ENCODE data around the gene CEP131.
"Not testable (repeated sequence)": the region's sequence is repeated elsewhere in the genome, so short reads cannot be mapped to it uniquely, and the experiment has no call there.

CEP131 gene

DNA sequence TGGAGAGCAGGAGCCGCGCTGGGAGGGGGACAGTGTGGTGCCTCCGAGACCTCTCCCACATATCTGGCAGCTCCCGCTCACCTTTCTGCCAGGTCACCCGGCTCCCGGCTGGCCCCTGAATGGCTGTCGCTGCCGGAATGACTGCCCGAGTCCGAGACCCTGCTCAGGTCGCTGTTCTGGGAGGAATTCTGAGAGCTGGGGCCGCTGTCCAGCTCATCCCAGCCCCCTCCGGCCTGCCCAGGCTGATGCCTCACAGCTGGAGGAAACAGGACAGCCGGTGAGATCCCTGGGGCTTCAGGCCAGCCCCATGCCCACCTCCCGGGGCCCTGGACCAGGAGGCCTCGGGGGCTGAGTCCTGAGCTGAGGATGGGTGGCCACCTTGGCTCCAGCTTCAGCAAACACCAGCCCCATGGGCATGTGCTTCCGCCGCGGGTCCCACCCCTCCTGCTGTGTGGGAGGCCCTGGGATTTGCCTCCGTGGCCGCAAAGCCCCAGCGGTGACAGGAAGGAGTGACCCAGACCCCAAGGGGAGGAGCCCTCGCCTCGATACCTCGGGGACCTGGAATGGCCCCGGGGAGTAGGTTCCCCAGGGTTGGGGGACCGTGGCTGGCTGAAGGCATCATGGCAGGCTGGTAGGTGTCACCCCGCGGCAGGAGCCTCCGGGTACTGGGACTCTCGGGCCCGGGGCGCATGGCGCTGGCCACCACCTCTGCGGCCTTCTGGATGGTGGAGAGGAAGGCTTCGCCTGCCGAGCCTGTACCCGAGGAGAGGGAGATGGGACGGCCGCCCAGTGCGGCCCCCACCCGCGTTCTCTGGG is 9.2 kb upstream of the CEP131 start:
- no peak for DNase-seq (ENCODE audit: extremely low spot score)
- CTCF ChIA-PET = interaction anchor here (1.6 kb wide), 1 partner anchor 89 kb away, joined by 5 read pairs; no protein-coding TSS in a partner anchor
- no peak for TF ChIP-seq NFRKB (IDR thresholded peaks at IDR 0.05)
- TF ChIP-seq SUZ12 (IDR thresholded peaks at IDR 0.05) = no peak
- TF ChIP-seq L3MBTL2 (conservative IDR thresholded peaks at IDR 0.05) = no peak
- TF ChIP-seq, protein P1, sequence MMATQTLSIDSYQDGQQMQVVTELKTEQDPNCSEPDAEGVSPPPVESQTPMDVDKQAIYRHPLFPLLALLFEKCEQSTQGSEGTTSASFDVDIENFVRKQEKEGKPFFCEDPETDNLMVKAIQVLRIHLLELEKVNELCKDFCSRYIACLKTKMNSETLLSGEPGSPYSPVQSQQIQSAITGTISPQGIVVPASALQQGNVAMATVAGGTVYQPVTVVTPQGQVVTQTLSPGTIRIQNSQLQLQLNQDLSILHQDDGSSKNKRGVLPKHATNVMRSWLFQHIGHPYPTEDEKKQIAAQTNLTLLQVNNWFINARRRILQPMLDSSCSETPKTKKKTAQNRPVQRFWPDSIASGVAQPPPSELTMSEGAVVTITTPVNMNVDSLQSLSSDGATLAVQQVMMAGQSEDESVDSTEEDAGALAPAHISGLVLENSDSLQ (IDR thresholded peaks at IDR 0.05) = no peak
- TF ChIP-seq ARNT (IDR thresholded peaks at IDR 0.05) = no peak
- no peak for TF ChIP-seq FOXK2 (IDR thresholded peaks at IDR 0.05)
- TF ChIP-seq FOXM1 (IDR thresholded peaks at IDR 0.05; ENCODE audit: borderline replicate concordance) = no peak
- TF ChIP-seq ELF4 (IDR thresholded peaks at IDR 0.05) = no peak
- TF ChIP-seq ZNF384 (IDR thresholded peaks at IDR 0.05) = no peak
- TF ChIP-seq LEF1 (IDR thresholded peaks at IDR 0.05; ENCODE audit: borderline replicate concordance) = no peak
- no peak for TF ChIP-seq TARDBP (IDR thresholded peaks at IDR 0.05)
- POLR2A ChIA-PET = interaction anchor here (3.4 kb wide), 1 partner anchor 9 kb away, joined by 13 read pairs; the partner anchor contains the start of gene CEP131

DNA sequence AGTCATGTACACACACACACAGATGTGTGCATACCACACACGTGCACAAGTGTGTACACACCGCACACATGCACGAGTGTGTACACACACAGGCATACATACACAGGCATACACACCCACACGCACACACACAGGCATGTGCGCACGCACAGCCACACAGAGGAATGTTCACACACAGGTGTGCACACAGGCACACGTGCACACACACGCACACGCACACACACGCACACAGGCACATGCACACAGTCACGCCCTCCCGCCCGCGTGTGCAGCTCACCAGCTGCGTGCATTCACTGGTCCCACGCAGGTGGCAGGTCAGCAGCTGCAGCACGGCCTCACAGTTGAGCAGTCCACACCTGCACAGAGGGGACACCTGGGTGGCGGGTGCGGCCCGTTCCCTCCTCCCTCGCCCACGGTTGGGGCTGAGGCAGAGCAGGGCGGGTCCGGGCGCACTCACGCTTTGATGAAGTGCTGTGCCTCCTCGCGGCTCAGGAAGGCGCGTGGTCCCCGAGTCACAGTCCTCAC is 8.4 kb upstream of the CEP131 start:
- TF ChIP-seq L3MBTL2 (conservative IDR thresholded peaks at IDR 0.05) (no peak), TARDBP (IDR thresholded peaks at IDR 0.05) (no peak; the same call in 1 of the 2 replicates)
- no peak for DNase-seq (ENCODE audit: extremely low spot score)
- CTCF ChIA-PET = interaction anchor here (1.2 to 1.6 kb wide), 3 partner anchors 8 to 89 kb away, joined by 3 to 5 read pairs (median 4); partner anchors contain the start of genes NDUFAF8 and TEPSIN
- POLR2A ChIA-PET = interaction anchor here (2.0 kb wide), 1 partner anchor 8 kb away, joined by 11 read pairs; the partner anchor contains the start of genes NDUFAF8 and TEPSIN

DNA sequence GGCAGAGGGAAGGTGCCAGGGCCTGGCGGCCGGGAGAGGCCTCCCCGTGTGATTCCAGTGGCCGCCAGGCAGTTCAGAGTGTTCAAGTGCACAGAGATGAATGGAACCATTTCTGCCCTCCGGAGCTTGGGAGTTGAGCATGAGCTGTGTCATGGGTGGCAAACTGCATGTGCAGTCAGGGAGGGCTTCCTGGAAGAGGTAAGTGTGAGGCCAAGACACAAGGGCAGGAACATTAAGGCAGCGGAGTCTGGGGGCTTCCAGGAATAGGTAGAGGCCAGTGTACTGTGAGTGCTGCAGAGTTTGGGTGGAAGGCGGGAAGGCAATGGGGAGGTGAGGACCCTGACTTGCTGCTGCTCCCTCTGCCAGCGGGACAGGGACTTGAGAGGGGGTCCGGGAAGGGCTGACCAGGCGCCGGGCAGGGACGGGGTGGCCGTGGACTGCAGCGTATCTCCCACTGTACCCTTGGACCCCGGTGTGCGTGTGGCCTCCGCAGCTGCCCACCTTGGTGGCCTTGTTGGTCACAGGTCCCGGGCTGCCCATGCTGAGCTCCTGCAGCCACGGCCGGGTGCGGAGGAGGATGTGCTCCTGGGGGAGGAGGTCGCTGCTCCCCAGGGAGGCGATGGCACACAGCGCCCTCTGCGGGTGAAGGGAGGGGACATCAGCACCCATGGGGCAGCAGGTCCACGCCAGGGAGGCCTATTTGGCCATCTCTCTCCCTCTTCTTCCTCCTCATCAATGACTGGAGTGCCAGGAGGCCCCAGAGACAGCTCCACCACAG is 7.5 kb upstream of the CEP131 start:
- ChIA-PET CTCF (interaction anchor here (0.6 to 1.4 kb wide), 3 partner anchors 9 to 88 kb away, joined by 3 to 4 read pairs (median 3); partner anchors contain the start of genes NDUFAF8 and TEPSIN), POLR2A (interaction anchor here (2.0 kb wide), 1 partner anchor 9 kb away, joined by 11 read pairs; the partner anchor contains the start of genes NDUFAF8 and TEPSIN)
- TF ChIP-seq HDGF (IDR thresholded peaks at IDR 0.05; ENCODE audit: borderline replicate concordance) (0 out of 2 replicates have a peak, but pooled peaks have one; percentile 28), FOXK2 (IDR thresholded peaks at IDR 0.05) (no peak)
- peak; percentile 63 for DNase-seq (ENCODE audit: extremely low spot score)

DNA sequence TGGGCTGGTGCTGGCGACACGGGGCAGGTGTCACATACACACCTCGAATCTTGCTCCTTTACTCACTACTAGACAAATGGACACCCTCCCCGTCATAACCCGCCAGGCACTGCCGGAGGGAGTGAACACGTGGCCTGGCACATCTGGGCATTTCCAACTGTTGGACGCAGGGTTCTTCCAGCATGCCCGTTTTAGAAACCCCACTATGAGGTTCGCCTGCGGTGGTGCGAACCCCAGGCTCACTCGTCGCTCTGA is 6.8 kb upstream of the CEP131 start:
- DNase-seq (ENCODE audit: extremely low spot score) = no peak
- CTCF ChIA-PET = interaction anchor here (1.4 kb wide), 1 partner anchor 9 kb away, joined by 4 read pairs; the partner anchor contains the start of genes NDUFAF8 and TEPSIN
- POLR2A ChIA-PET = interaction anchor here (2.0 kb wide), 1 partner anchor 9 kb away, joined by 11 read pairs; the partner anchor contains the start of genes NDUFAF8 and TEPSIN
- TF ChIP-seq FOXM1 (IDR thresholded peaks at IDR 0.05; ENCODE audit: borderline replicate concordance) (no peak), HDGF (IDR thresholded peaks at IDR 0.05; ENCODE audit: borderline replicate concordance) (no peak), ZNF384 (IDR thresholded peaks at IDR 0.05) (no peak), FOXK2 (IDR thresholded peaks at IDR 0.05) (no peak), TARDBP (IDR thresholded peaks at IDR 0.05) (no peak), NFRKB (IDR thresholded peaks at IDR 0.05) (no peak), L3MBTL2 (conservative IDR thresholded peaks at IDR 0.05) (no peak), LEF1 (IDR thresholded peaks at IDR 0.05; ENCODE audit: borderline replicate concordance) (no peak), ELF4 (IDR thresholded peaks at IDR 0.05) (no peak), FOXA1 (IDR thresholded peaks at IDR 0.05) (no peak), SUZ12 (IDR thresholded peaks at IDR 0.05) (no peak), BHLHE40 (IDR thresholded peaks at IDR 0.05; ENCODE audit: borderline replicate concordance) (no peak), CTBP1 (IDR thresholded peaks at IDR 0.05; ENCODE audit: borderline replicate concordance) (no peak), SP1 (IDR thresholded peaks at IDR 0.05) (no peak), ARNT (IDR thresholded peaks at IDR 0.05) (no peak)
- TF ChIP-seq, protein P1 (IDR thresholded peaks at IDR 0.05) = no peak

DNA sequence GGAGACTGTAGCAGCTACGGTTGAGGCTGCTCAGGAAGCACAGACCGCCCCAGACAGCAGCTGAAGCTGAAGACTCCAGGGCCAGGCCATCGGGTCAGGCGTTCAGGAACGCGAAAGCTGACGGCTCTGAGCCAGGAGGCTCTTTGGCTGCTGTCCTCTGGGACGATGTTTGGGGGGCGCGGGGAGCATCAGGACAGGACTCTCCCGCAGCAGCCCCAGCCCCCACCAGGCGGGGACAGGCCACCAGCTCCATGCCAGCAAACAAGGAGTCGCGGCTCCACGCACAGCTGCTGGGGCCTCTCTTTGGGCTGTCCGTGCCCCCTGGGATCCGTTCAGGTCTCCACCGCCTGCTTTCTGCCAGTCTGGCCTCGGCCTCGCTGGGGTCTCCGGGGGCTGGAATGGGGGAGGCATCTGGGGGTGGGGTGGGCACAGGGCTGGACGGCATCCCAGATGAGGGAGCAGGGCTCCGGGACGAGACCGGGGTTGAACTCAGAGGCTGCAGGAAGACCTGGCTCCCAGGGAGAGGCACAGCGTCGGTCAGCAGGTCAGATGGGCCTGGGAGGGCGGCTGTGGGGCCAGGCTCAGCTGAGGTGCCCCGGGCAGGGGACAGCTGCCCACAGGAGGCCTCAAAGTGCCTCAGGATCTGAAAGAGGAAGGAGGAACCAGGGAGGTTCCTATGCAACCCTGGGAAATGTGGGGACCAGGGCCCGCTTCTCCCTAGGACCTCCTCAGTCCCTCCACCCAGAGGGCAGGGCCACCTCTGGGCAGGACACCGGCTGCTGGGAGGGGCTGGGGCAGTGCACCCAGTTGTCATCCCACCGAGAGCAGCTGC is 6.3 kb upstream of the CEP131 start:
- CTCF ChIA-PET = interaction anchor here (1.1 kb wide), 1 partner anchor 86 kb away, joined by 6 read pairs; no protein-coding TSS in a partner anchor
- TF ChIP-seq NFRKB (IDR thresholded peaks at IDR 0.05) = no peak
- no peak for TF ChIP-seq CTBP1 (IDR thresholded peaks at IDR 0.05; ENCODE audit: borderline replicate concordance)
- no peak for TF ChIP-seq LEF1 (IDR thresholded peaks at IDR 0.05; ENCODE audit: borderline replicate concordance)
- TF ChIP-seq FOXA1 (IDR thresholded peaks at IDR 0.05) = no peak
- POLR2A ChIA-PET = interaction anchor here (0.9 to 2.0 kb wide), 2 partner anchors 10 kb away, joined by 5 to 11 read pairs; partner anchors contain the start of genes NDUFAF8 and TEPSIN
- DNase-seq (ENCODE audit: extremely low spot score) = no peak

DNA sequence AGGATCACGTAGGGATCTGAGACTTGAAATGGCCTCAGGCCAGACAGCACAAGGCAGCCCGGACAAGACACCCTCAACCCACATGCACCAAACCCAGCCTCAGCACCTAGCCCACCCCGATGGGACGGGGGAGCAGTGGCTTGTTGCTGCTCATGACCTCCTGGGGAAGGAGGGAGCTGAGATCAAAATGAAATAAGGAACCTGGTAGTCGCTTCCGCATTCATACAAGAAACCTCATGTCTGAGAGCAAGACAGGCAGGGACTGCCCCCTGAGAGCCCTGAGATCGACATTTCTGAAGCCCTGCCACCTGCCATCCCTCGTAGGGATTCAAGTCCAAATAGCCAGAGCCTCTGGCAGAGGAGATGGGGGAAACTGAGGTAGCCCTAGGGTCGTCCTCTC is 5.7 kb upstream of the CEP131 start:
- no peak for DNase-seq (ENCODE audit: extremely low spot score)
- POLR2A ChIA-PET = interaction anchor here (0.9 kb wide), 1 partner anchor 11 kb away, joined by 5 read pairs; the partner anchor contains the start of genes NDUFAF8 and TEPSIN
- no peak for TF ChIP-seq SP1 (IDR thresholded peaks at IDR 0.05)
- no peak for TF ChIP-seq HDGF (IDR thresholded peaks at IDR 0.05; ENCODE audit: borderline replicate concordance)
- TF ChIP-seq ARNT (IDR thresholded peaks at IDR 0.05) = no peak
- no peak for TF ChIP-seq NFRKB (IDR thresholded peaks at IDR 0.05)
- TF ChIP-seq CTBP1 (IDR thresholded peaks at IDR 0.05; ENCODE audit: borderline replicate concordance) = no peak
- no peak for TF ChIP-seq FOXA1 (IDR thresholded peaks at IDR 0.05)
- no peak for TF ChIP-seq SUZ12 (IDR thresholded peaks at IDR 0.05)
- no peak for TF ChIP-seq L3MBTL2 (conservative IDR thresholded peaks at IDR 0.05)
- CTCF ChIA-PET = interaction anchor here (1.1 kb wide), 1 partner anchor 85 kb away, joined by 6 read pairs; no protein-coding TSS in a partner anchor

DNA sequence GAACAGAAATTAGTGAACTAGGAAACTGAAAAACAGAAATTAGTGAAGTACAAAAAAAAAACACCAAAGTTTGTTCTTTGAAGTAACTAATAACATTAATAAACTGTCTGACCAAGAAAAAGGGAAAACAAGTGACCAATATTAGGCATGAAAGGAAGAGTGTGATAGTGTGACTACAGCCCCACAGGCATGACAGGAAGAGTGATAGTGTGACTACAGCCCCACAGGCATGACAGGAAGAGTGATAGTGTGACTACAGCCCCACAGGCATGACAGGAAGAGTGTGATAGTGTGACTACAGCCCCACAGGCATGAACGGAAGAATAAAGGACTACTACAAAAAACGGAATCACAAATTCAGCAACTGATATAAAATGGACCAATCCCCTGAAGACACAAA is 4.9 kb upstream of the CEP131 start:
- DNase-seq (ENCODE audit: extremely low spot score); CTCF ChIA-PET: not testable (repeated sequence)
- POLR2A ChIA-PET = interaction anchor here (1.6 kb wide), 1 partner anchor 11 kb away, joined by 6 read pairs; the partner anchor contains the start of genes NDUFAF8 and TEPSIN
